ENCODE data around the gene MARCHF2.

MARCHF2 gene

DNA sequence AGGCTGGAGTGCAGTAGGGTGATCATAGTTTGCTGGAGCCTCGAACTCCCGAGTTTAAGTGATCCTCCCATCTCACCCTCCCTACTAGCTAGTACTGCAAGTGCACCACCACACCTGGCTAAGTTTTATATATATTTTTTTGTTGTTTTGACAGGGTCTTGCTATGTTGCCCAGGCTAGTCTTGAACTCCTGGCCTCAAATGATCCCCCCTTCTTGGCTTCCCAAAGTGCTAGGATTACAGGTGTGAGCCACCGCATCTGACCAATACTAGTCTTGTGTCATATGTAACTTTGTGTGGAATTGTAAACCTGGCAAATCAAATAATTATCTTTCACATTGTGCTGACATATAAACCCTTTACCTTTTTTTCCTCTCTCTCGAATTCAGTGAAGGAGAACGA is 41.9 kb downstream of the MARCHF2 start:
- DNase-seq, result no peak

DNA sequence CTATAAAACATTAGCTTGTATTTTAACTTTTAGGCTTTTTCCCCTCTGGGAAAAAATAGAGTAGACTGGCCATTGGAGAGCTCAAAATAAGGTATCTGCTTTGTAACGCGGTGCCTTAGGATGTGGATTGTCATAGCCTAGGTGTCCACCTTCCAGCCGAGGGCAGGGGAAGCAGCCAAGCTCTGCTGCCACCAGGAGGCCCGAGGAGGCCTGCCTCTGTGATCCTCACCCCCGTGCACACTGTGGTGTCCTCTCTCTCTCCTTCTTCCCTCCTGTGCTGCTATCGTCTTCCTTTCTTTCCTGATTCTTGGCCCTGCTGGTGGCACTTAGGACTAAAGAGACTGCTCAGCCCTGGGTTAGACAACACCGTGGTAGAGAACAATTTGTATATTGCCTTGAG is 43.0 kb downstream of the MARCHF2 start:
- DNase-seq, result no peak

DNA sequence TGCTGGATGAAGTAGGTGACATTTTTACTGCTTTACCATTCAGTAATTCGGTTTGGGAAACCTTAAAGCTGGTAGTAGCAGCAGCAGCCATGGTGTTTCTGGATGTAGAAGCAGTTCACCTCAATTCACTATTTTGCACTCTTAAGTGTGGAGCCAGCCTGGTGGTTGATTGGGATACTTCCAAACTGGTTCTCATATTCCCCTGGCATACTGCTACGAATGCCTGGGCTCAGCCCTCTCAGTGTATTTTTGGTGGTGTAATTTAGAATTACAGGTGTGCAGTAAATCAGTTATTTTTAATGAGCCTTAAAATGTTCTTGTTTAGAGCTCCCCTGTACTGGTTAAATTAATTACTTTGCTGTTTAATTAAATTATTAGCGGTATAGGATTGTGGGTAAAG is 44.1 kb downstream of the MARCHF2 start:
- no peak for DNase-seq

DNA sequence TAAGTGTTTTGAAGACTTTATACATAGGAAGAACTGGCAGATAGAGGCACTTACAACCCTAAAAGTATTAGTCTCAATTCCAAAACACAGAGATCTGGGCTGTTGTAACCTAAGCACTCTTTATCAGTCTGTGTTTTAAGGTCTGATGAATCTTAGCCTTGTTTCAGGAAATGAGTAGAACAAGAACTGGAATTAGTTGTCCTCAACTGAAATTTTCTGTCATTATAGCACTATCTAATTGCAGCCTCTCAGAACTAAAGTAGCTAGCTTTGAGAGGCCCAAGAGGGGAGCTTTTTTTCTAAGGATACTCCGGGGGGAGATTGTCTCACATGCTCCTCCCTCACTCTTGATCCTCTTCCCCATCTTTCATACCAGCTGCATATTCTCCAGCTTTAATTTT is 44.7 kb downstream of the MARCHF2 start:
- no peak for DNase-seq

DNA sequence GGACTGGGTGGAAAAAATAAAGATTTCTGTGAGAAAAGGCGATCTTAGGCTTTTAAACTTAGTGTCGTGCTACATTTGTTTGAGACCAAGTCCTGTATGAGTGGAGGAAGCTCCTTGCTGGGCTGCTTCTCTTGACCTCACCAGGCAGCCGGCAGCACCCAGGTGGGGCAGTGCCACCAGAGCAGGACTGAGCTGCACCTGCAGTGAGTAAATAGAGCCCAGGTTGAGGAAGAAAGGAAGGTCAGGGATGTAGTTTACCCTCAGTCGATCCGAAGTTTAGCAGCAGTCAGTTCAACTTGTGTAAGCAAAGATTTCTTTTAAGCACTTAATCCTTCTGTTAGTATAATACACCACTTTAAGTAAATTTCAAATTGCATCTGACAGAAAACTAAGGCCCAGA is 45.3 kb downstream of the MARCHF2 start:
- no peak for DNase-seq

DNA sequence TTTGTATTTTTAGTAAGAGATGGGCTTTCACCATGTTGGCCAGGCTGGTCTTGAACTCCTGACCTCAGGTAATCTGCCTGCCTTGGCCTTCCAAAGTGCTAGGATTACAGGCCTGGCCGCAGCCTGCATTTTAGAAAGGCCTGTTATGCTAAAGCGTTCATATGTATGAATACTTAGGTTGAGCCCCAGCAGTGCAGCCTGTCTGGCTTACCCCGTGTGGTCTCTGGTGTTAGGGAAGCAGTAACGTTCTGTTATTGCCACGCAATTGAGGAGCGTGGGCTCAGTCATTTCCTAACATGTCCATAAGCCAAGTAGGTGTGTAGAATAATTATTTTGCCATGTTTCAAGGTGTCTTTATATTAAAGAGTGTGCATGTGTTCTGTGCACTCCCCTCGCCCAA is 46.0 kb downstream of the MARCHF2 start:
- DNase-seq, result no peak

DNA sequence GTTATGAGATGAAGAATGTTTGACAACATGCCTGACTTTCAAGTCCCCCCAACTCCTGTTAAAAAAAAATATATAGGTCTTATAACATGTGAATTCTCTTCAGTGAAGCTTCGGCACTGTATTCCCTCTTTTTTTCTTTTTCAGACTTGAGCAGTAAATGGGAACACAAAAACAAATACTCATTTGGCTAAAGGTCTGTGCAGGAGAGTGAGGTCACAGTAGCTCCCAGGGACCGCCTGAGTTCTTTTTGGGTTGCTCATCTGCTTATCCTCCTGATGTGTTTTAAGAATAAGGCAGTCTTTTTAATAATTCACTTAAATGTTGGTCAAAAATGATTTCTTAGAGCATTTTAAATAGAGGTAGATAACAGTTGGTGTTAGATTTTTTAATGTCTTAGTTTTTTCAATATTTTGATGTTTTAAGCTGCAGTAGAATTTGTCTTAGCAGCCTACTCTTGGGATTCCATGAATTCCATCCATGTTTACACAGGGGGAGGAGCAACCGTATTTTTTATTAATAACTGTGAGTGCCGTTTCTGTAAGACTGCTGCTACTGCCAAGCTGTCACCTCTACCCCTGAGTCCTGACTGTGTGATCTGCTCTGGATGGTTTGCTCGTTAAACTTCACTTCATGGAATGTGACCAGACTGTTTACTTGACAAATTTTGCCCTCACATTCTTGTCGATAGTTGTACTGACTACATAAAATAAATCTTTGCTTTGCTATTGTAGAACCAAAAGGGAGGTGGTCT is 46.6 kb downstream of the MARCHF2 start:
- no peak for DNase-seq

DNA sequence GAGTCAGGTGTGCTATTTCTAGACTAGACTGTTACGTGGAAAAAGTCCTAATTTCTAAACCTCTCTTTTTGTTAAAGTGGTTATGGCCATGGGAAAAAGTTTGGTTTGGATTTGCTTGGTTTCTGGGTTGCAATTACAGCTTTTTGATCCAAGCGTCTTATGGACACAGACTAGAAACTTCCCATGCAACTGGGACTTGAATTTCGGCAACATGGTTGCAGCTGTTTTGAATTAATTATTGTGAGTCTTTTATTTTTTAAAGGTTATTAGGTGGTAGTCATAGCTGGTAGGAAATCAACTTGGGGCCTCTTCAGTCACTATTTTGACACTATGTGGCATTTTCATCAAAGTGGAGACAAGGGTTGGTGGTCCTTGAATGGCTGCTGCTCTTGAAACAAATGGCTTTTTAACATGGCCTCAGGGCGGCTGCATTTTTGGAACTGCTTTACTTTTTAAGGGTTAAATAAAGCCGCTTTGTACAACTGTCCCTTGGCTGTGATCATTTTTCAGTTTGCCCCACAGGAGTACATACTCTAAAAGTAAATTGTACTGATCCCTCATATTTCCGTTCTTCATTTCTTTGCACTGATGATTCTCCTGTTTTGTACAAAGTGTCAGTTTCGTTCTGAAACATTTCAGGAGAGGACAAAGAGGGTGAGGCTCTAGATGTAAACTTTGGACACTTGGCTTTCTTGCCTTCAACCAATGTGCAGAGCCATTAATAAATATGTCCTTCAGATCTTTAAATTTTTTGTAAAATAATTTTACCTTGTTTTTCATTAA is 47.6 kb downstream of the MARCHF2 start:
- DNase-seq, result no peak

DNA sequence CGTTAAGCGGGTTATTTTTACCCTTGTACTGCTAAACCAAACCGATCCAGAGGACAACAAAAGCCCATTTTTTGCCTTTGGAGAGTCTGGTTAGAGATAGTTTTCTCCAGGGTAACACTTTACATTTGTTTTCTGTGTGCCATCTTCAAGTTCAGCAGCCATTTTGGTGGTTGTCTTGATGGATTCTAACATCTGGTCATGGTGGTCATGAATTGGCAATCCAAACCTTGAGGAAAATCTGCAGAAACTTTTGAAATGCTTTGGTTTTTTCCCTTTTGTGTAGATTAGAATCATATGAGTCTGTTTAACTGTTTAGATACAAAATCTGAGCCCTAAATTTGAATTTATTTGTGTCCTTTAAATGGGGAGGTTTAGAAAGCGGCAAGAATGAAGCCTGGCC is 48.3 kb downstream of the MARCHF2 start:
- no peak for DNase-seq

DNA sequence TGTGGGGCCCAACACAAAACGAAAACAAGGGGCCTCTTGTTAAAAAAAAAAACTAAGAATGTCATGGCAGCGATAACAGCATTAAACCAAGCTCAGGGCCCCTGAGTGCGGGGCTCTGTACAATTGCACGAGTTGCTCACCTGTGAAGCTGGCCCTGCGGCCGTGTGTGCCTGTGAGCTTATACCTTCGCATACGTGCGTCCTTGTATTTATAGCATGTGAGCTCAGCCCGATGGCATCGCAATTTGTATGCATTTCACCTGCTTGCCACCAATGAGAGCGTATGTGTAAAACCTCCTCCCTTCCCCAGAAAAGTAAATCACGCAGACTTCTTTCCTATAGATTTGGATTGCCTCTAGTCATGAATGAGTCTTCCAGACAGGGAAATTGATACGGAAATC is 48.8 kb downstream of the MARCHF2 start:
- DNase-seq, result no peak

DNA sequence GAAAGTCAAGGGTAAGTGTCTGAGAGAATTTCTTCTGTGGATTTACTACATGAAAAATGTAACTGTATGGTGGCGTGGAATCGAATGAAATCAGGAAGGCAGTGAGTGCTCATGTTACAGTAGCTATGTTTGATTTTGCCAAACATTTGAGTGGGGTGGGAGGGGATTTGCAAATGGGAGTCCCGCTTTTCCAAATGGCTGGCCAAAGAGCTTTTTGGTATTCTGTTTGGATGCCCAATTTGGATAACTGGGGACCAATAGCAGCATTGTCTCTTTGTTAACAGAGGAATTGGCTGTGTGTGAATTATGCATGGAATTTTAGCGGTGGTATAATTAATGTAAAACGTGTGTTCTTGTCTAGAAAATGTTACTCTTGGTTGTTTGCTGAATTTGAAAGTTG is 49.5 kb downstream of the MARCHF2 start:
- no peak for DNase-seq

DNA sequence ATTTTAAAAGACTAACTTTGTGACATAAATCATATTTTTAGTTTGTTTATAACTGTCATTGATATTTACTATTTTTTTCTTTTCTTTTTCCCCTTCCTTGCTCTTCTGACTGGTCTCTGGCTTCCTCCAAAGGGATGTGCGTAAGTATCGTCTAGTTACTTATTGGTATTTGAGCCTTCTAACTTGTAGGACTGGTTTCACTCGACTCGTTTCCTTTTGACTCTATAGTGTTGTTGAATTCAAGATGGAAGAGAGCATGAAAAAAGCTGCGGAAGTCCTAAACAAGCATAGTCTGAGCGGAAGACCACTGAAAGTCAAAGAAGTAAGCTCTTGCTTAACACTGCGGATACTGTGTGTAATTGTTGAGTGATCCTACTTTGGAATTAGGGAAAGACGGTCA is 50.3 kb downstream of the MARCHF2 start:
- no peak for DNase-seq

DNA sequence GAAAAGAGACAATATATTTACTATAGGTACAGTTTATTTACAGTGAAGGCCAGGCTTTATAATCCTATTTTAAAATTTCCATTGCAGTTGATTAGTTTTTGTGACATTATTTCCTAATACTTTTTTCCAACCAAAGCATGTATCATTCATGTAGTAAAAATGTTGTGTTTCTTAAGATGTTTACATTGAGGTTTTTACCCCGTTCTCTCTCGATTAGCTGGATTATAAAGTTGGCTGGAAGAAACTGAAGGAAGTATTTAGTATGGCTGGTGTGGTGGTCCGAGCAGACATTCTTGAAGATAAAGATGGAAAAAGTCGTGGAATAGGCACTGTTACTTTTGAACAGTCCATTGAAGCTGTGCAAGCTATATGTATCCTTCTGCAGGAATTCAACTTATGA is 52.9 kb downstream of the MARCHF2 start:
- no peak for DNase-seq

DNA sequence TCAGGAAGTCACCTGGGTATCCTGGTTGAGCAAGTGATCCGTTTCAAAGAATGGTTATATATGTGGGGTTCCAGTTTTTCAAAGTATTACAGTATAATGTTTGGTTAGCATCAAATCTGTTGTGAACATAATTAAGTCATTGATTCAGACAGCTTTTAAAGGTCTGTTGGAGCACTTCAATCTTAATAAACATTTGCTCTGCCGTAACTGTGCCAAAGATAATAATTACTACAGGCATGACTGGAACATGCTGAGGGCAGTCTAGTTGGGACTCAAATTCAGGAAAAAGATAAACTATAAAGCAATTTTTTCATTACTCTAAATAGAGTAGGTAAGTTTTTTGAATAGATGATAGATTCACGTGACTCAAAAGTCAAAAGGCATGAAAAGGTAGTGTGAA is 55.0 kb downstream of the MARCHF2 start:
- no peak for DNase-seq

DNA sequence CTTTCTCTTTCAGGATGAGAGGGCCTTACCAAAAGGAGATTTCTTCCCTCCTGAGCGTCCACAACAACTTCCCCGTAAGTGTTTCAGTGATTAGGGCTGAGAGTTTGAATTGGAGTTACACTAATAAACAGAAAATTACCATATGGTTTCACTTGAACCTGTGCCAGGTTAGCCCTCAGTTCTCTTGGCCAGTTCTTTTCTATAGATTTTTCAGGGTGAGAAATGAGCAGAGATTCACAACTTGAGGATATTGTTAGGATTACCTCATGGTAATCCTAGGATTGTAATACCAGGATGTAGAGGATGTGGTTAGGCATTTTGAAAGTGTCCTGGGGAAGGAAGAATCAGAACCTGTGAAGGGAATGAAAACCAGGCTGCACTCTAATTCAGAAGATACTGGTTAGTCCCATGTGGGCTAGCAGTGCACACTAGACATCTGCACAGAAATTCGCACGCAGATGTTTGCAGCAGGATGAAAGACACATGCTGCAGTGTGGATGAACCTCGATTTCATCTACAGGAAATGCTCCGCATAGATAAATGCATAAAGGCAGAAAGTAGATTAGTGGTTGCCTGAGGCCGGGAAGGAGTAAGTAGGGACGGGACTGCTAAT is 55.8 kb downstream of the MARCHF2 start:
- no peak for DNase-seq

DNA sequence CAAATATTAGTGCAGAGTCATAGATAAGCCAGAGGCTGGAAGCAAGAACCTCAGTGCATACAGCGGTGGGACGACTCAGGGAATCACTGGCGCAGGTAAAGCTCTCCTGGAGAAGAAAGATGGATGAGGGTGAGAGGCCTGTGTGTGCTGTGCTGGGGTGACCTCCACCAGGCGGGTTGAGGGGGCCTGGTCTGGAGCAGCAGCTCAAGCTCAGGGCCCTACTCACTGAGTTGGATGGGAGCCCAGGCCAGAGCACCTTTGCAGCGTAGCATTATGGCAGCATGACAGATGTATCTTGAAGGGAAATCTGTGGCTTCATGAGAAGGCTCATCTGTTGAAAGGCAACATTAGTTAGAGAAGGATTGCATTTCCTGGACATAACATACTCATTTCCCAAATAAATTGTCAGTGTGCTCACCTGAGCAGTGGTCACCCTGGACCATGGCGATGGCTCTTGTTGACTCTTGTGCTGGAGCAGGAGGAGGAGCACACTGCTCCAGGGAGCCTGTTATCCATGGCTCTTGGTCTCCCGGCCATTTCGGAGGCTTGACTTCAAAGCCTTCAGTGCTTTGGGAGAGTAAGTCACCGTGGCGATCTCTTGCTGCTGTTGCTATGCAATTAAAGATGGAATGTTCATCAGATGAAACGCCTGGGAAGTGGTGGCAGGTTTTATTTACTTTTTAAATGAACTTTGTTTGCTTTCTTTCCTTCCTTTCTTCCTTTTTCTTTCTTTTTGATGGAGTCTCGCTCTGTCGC is 56.7 kb downstream of the MARCHF2 start:
- DNase-seq, result no peak

DNA sequence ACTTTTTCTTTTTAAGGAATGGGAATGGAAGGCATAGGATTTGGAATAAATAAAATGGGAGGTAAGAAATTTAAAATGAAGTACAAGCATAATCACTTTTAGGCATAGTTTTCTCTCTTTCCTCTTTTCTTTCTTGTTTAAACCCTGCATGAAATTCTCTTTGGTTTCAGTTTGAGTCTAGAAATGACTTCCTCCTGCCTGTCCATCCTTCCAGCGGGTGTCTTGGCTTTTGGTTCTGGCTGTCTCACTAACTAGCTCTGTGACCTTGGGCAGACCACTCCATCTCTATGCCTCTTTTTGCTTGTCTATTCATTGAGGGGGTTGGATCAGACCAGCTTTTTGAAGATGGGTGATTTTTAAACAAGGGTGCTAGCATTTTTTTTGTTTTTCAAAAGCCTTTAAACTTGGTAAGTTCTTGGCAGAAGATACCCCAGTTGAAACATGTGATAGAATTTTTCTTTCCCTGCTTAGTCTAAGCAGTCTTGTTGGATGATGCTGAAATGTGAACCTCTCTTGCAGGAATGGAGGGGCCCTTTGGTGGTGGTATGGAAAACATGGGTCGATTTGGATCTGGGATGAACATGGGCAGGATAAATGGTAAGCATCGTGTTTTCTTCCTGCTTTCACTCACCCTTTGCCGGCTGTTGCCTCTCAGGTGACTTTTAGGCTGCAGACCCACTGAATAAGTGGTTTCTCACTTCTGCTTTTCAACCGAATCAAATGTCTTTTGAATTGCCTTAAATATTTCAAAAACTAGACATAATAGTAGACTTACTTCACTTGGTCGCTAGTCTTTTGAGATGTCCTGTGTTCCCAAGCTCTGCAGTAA is 60.8 kb downstream of the MARCHF2 start:
- DNase-seq, result no peak

DNA sequence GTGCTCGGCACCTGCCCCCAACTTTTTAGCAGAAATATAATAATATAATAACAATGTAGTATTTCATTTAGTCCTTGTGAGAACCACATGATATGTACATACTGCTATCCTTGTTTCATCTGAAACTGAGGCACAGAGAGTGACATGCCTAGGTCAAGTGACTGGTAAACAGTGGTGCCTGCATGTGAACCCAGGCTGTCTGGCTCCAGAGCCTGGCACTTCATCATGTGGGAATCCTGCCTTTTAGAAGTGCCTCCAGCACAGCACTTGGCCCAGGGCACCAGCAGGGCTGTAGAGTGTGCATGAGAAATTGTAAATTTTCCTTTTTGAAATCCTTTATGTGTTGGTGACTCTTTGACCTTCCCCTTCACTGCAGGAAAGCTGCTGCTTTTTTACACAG is 61.9 kb downstream of the MARCHF2 start:
- DNase-seq, result no peak

DNA sequence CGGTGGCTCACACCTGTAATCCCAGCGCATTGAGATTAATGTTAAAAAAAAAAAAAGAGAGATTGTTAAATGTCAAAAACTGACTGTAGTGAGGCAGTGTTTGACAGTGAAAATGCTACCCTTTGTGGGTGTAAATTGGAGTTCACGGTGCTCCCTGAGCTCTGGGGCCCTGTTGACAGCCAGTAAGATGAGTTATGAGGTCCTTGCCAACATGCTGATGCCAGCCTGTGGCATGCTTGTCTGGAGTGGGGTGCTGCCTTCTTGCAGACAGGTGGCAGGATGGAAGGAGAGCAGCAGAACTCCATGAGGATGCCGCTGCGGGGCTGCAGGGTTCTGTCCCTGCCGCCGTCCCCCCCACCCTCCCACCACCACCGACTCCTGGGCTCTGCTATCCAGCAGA is 63.4 kb downstream of the MARCHF2 start:
- no peak for DNase-seq

DNA sequence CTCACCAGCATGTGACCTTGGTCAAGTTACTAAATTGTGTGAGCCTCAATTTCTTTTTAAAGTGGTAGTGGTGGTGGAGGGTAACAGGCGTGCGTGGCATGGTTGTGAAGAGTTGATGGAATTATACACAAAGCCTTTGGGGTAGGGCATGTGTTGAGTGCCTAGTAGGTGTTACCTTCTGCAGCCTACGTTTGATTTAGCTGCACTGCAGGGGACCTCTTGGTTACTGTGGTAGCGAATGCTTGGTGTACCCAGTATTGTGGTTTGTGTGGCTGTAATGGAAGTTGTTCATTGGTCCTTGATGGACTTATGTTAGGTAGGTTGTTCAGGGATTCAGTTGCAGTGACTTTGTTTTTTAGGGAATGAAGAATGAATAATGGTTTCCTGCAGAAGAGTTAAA is 64.8 kb downstream of the MARCHF2 start:
- no peak for DNase-seq

DNA sequence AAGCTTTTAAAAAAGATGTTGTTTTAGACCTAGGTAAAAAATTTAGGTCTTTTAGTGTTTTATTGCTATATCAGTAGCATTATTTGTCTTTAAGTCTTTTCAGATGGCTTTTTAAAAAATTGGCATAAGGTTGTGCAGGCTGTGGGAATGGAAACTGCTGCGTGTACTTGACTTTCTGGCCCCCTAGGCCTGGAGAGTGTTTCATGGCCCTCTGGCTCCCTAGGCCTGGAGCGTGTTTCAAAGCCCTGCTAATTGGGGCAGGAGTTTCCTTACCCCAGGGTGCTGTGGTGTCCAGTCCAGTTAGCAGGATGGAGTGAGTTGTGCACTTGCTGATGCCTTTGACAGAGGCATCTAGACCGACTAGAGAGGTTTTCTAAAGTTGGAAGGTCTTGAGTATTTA is 65.5 kb downstream of the MARCHF2 start:
- DNase-seq, result no peak

DNA sequence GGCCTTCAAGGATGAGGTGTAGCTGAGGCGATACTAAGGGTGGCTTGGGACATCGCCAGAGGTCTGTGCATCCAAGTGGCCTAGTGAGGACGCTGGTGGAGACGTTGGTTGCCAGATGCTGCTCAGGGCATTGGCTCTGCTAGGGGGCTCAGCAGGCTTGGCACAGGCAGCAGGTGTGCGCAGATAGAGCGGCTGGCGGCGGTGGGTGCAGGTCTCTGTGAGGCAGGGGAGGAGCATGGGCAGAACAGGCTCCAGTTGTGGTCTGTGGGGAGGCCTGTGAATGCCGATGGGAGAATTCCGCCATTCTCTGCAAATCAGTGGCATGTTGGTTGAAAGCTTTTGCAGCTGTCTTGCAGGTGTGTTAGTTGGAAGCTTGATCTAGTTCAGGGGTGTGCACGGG is 68.1 kb downstream of the MARCHF2 start:
- no peak for DNase-seq

DNA sequence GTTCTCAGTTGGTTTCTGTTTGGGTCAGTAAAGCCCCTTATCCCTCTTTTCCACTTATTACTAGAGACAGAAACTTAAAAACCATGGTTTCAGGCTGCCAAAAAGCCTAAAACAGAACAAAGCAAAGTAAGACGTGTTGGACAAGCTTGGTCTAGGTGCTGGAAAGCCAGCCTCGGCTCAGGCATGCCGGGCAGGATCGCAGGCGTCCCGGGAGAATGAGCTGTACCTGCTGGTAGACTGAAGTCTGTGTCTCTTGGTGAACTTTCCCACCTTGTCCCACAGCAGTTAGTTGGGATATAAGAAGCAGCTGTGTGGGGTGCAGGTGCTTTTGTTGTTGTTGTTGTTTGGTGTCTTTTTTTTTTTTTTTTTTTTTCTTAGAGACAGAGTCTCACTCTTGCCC is 68.5 kb downstream of the MARCHF2 start:
- DNase-seq, result no peak
